Mesothelial cell of epicardium (in vitro differentiated cells): Measurements from ENCODE around the gene MLLT3. TPM values are rescaled to one million over a fixed set of nuclear protein-coding genes. Genes with fewer than 3 reads are reported as not detected.

Experiments
- DNase-seq, 2 experiments: peaks; one replicate each; pipeline ENCODE4 v3.0.0; 2021; ENCODE audit warnings: low spot score in 2 of 2; ENCODE audit not compliant: unreplicated experiment in 2 of 2
- H3K27ac Mint-ChIP-seq: 2 replicates; pipeline ENCODE4 v1.8.0; 2021; ENCODE audit warnings: mixed read lengths
- H3K27me3 Mint-ChIP-seq: 2 replicates; pipeline ENCODE4 v1.8.0; 2021; ENCODE audit warnings: low read depth, mixed read lengths
- H3K36me3 Mint-ChIP-seq: 2 replicates; pipeline ENCODE4 v1.8.0; 2021; ENCODE audit warnings: mixed read lengths
- H3K4me1 Mint-ChIP-seq: 2 replicates; pipeline ENCODE4 v1.8.0; 2021; ENCODE audit warnings: mixed read lengths
- H3K4me3 Mint-ChIP-seq: 2 replicates; pipeline ENCODE4 v1.8.0; 2021; ENCODE audit warnings: mild to moderate bottlenecking, moderate library complexity, mixed read lengths
- H3K9me3 Mint-ChIP-seq: 2 replicates; pipeline ENCODE4 v1.8.0; 2021; ENCODE audit warnings: mixed read lengths
- total RNA-seq: library from RNA; stranded (reverse); gene quantifications from 3 replicates; pipeline ENCODE4 v1.2.1, GENCODE V29; 2021
- TF ChIP-seq, protein P1 (sequence below): fragments of 200-600 bp; sonication (generic); IDR thresholded peaks from one replicate; pipeline ENCODE4 v1.5.0; 2021; ENCODE audit warnings: antibody characterized with exemption; ENCODE audit not compliant: unreplicated experiment

The MLLT3 gene
- total RNA-seq, 1 donor from 2014 or later = 45.8 TPM

DNA sequence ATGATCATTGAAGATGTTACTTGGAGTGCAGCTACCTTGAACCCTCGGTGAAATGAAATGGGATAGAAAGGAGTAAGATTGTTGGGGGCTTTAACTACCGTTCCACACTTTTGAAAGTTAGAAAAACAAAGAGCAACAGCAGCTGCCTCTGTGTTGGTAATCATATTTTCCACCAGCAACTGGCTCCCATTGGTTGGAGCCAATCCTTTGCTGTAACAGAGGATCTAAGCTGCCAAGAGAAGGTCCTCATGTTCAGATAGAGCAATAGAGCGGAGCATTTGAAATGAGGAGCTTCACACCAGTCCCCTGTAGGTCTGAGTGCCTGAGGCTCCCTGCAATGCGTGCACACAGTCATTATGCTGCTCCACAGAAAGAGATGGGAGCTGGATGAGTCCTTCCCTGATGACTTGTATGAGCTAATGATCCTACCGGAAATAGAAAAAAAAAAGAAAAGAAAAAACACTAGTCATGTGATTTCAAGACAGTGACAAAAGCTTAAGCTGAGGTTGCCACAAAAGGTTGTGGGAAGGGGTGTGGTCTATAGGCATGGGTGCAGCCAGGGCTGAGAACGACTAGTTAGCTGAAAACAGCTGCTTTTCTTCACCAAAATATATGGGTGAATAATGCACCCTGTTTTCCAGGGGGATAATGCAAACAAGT lies 300.7 kb downstream of the MLLT3 start:
- no peaks in the 10 kb centered on the region for H3K27me3 Mint-ChIP-seq
- no peak for DNase-seq
- no peak overlapping the region for H3K27ac Mint-ChIP-seq
- TF ChIP-seq, protein P1, sequence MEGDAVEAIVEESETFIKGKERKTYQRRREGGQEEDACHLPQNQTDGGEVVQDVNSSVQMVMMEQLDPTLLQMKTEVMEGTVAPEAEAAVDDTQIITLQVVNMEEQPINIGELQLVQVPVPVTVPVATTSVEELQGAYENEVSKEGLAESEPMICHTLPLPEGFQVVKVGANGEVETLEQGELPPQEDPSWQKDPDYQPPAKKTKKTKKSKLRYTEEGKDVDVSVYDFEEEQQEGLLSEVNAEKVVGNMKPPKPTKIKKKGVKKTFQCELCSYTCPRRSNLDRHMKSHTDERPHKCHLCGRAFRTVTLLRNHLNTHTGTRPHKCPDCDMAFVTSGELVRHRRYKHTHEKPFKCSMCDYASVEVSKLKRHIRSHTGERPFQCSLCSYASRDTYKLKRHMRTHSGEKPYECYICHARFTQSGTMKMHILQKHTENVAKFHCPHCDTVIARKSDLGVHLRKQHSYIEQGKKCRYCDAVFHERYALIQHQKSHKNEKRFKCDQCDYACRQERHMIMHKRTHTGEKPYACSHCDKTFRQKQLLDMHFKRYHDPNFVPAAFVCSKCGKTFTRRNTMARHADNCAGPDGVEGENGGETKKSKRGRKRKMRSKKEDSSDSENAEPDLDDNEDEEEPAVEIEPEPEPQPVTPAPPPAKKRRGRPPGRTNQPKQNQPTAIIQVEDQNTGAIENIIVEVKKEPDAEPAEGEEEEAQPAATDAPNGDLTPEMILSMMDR = no peak
- H3K4me3 Mint-ChIP-seq = no peak overlapping the region
- H3K4me1 Mint-ChIP-seq = peaks cover 23% of the 10 kb centered on the region
- no peaks in the 10 kb centered on the region for H3K36me3 Mint-ChIP-seq
- no peaks in the 10 kb centered on the region for H3K9me3 Mint-ChIP-seq

DNA sequence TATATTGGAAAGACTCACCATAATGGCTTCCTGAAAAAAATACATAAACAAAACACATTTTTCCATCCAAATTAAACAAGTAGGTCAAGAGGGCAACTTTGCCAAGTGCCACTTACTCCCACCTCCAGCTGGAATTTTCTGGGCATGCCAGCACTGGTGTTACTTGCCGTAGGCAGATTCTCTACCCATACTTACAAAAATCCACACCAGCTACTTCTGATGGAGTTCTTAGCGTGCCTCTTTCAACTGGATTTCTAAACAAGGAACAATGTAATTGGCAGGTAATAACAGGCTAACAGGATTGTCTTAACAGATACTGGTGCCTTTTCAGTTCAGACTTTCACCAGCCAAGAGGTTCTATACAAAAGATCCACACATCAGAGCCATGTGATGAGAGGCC lies 301.4 kb downstream of the MLLT3 start:
- TF ChIP-seq, protein P1 = no peak

DNA sequence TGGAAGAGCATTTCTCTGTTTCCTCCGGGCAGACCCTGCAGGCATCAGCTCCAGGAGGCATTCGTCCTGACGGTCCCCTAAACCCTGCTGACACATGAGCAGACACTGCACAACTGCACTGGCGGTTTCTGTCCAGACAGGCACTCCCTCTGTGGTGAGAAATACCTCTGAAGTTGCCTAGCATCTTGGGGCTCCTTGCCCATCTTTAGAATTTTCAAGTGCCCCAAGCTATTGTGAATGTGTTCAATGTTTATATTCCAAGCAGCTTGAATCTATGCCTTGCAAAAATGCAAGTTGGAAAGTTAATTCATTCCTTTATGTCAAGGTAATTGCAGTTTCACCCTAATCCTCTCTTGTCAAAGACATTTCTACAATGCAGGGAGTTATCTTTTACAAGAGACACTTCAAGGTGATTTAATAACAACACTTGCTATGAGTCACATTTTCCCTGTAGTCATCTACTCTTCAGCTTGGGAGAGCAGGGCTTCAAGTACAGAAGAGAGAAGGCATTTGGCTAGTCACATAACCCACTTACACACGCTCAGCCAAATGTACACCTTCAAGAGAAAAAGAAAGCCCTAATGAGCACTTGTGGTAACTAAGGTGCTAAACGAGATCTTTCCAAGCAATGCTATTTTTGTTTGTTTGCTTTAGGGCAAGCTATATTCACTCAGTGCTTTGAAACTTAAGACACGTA lies 302.5 kb downstream of the MLLT3 start:
- TF ChIP-seq, protein P1 = no peak
- no peak for DNase-seq
- Mint-ChIP-seq H3K4me1 (peaks cover 23% of the 10 kb centered on the region), H3K36me3 (no peaks in the 10 kb centered on the region), H3K27me3 (no peaks in the 10 kb centered on the region), H3K27ac (peak overlapping the region; percentile 67), H3K9me3 (no peaks in the 10 kb centered on the region), H3K4me3 (no peak overlapping the region)

More for the DNA sequence above, 301.4 kb downstream of the MLLT3 start:
- peaks cover 23% of the 10 kb centered on the region for H3K4me1 Mint-ChIP-seq
- no peak overlapping the region for H3K4me3 Mint-ChIP-seq
- no peaks in the 10 kb centered on the region for H3K36me3 Mint-ChIP-seq
- no peaks in the 10 kb centered on the region for H3K27me3 Mint-ChIP-seq
- H3K27ac Mint-ChIP-seq = no peak overlapping the region
- no peaks in the 10 kb centered on the region for H3K9me3 Mint-ChIP-seq
- DNase-seq = no peak

DNA sequence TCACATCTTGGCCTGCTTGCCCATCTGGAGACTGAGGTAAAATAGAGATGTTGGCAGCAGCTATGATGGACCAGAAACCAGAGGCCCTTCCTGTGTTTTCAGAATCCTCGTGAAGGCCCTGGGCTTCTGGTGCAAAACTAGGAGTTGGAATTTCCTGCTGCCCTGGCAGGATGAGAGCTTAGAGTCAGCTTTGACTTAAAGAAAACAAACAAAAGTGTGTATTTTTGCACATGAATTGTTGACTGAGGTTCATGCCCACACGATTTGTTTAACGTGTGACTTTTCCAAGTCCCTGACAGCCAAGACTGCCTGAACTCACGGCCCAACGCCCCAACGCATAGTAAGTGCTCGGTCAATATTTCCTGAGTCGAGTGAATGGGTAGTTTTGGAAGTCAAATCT lies 303.1 kb downstream of the MLLT3 start:
- no peaks in the 10 kb centered on the region for H3K36me3 Mint-ChIP-seq
- TF ChIP-seq, protein P1 = no peak
- peak overlapping the region; percentile 67 for H3K27ac Mint-ChIP-seq
- no peaks in the 10 kb centered on the region for H3K9me3 Mint-ChIP-seq
- no peaks in the 10 kb centered on the region for H3K27me3 Mint-ChIP-seq
- DNase-seq = no peak
- peaks cover 23% of the 10 kb centered on the region for H3K4me1 Mint-ChIP-seq
- H3K4me3 Mint-ChIP-seq = no peak overlapping the region

DNA sequence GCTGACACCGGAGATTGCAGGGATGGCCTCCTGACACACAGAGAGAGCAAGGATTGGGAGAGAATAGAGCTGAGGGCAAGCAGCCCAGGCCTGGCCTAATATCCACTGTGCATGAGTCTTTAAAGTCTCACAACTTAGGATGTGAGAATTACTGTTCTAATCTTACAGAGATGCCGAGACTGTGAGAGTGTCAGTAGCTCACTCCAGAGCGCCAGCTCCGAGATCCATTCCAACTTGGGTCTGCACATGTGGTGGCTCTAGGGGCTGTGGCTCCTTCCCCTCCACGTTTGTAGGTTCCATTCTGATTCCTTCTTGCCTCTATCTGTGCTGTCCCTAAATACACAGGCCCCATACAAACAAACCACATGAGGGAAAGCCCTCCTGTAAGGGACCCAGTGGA lies 304.6 kb downstream of the MLLT3 start:
- TF ChIP-seq, protein P1 = no peak
- Mint-ChIP-seq H3K4me1 (peaks cover 23% of the 10 kb centered on the region), H3K4me3 (no peak overlapping the region), H3K27ac (no peak overlapping the region), H3K27me3 (no peaks in the 10 kb centered on the region), H3K36me3 (no peaks in the 10 kb centered on the region), H3K9me3 (no peaks in the 10 kb centered on the region)
- DNase-seq = no peak
